ENCODE results near the gene SIX1. TPM values are rescaled to one million over a fixed set of nuclear protein-coding genes. Genes with fewer than 3 reads are reported as not detected.

The SIX1 gene
- total RNA-seq, 4 donors from 2014 or later: 8.8 to 27.5 (median 16.0) TPM

DNA sequence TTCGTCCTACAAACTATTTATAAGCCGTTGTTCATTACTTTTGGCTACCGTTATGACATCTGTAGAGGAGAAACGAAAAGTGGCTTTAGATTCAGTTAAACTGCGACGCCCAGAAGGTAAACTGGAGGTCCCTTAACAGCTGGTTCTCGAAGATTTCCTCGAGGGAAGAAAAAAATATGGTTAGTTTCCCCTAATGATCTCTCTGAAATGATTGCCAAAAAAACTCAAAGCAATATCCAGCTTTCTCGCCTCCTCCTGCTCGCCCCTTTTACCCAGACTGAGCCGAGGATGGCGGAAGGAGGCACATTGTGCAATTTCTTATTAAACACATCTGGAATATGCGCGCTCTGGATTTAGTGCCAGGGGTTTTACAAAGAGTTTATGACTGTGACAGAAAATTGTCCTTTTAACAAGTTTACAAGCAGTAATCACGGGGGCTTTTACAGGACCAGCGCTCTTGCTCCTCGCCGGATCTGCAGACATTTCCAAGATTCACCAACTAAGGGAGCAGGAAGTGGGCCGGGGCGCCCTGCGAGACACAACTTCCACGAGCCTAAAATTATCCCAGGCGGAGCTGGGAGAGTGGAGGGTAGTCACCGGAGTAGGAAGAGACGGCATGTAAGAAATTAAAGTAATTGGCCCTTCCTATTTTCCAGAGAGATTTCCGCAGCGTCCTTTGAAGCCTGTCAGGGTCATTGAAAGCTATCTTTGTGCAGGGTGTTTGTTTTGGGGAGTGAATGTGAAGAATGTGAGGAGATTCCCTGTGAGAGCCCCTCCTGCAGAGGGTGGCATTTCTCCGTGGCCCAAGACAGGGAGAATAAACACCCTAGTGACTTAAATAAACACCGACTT, 5.6 kb downstream of the SIX1 start:
- TF ChIP-seq, protein P1, sequence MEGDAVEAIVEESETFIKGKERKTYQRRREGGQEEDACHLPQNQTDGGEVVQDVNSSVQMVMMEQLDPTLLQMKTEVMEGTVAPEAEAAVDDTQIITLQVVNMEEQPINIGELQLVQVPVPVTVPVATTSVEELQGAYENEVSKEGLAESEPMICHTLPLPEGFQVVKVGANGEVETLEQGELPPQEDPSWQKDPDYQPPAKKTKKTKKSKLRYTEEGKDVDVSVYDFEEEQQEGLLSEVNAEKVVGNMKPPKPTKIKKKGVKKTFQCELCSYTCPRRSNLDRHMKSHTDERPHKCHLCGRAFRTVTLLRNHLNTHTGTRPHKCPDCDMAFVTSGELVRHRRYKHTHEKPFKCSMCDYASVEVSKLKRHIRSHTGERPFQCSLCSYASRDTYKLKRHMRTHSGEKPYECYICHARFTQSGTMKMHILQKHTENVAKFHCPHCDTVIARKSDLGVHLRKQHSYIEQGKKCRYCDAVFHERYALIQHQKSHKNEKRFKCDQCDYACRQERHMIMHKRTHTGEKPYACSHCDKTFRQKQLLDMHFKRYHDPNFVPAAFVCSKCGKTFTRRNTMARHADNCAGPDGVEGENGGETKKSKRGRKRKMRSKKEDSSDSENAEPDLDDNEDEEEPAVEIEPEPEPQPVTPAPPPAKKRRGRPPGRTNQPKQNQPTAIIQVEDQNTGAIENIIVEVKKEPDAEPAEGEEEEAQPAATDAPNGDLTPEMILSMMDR (IDR thresholded peaks at IDR 0.05; ENCODE audit: low read depth): no peak

DNA sequence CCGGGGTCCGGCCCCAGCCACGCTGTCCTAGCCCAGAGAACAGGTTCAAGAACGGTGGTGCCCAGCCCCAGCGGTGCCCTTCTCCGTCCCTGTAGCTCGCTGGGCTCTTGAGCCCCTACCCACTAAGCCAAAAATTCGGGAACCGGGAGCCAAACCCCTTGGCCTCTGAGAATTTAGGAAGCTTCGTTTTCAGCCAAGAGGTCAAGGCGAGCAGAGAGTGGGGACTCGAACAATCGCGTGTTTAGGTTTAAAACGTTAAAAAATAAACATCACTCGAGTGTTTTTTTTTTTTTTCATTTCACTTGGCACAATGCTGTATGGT, 6.2 kb downstream of the SIX1 start:
- TF ChIP-seq, protein P1 (IDR thresholded peaks at IDR 0.05; ENCODE audit: low read depth): no peak

DNA sequence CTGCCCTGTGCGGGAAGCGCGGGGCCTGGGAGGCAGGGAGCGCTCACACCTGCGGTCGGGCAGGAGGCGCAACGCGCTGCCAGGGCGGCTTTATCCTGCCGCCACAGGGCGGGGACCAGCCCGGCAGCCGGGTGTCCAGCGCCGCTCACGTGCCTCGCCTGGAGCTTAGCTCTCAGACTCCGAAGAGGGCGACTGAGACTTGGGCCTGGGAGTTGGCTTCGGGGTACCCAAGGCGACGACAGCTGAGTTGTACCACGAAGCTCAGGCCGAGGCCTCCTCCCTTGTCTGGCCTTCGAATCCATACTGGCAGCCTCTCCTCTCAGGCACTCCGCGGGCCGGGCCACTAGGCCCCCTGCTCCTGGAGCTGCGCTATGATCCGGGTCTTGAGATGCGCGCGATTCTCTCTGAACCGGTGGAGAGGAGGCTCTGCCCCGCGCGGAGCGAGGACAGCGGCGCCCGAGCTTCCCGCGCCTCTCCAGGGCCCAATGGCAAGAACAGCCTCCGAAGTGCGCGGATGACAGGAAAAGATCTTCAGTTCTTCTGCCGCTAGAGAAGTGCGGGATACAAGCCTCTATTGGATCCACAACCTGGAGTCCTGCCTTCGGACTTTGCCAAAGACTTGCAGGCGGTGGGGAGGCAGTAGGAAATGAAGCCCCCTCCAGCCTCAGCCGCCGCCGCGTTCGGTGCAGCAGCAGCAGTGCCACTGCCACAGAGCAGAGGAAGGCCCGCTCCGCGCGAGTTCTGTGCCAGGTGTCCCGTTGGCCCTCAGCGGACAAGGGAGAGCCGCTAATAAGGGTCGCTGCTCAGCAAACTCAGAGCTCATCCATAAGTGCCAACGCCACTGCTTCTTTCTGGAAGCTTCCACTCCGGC, 6.8 kb downstream of the SIX1 start:
- TF ChIP-seq, protein P1 (IDR thresholded peaks at IDR 0.05; ENCODE audit: low read depth): no peak

DNA sequence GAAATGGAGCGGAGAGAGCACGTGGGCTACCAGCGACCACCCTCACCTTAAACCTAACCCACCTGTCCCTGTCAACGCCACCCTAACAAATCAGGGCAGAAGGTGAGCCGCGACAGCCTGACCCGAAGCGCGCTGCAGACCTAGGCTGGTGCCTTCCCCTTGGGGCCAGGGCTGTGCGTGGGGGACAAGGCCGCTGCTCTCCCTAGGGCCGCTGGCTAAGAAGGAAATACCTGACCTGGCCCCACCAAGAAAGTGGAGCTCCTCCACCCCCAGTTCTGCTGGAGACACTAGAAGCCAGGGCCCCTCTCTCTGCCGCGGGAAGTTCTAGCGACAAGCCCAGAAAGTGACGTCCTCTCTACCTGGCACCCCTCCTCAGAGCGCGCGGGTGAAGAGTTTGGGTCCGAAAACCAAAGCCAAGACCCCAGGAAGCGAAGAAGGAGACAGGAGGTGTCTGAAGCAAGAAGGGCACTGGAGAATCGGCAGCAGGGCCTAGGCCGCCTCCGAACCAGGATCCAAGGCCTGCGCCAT, 7.5 kb downstream of the SIX1 start:
- TF ChIP-seq, protein P1 (IDR thresholded peaks at IDR 0.05; ENCODE audit: low read depth): no peak

DNA sequence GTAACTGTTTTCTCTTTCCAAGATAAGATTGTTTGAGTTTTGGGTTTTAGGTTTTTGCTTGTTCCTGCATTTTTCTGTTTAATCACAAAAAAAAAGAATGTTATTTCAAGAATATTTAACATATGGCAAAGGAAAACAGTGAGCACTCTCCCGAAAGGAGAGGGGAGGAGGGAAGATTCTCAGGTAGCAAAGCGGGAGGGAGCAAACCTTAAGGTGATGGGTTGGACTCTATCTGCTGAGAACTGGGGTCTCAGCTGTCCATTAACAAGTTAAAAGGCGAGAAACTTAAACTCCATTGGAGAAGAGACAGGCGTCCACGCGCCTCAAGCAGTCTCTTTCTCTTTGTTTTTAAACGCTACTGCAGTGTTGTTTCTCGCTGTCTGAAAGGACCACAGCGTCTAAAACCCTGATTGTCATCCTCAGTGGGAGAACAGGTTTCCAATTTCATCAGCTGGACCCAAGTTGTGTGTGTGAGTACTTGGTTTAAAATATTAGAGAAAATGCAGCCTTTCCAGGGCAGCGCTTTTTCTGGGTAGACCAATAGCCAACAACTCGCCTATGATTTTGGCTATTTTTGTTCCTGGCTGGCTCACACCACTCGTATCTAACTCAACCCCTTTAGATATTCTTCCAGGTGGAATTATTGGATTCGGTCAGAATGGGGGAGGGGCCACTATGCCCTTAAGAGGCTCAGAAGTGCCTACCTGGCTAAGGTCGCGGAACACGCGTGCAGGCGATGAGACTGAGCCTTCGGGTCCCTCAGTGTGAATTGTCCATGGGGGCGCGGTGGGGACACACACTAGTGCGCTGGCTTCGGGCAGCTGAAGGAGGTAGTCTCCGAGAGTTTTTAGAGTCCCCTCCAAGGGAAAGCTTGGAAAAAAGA, 8.2 kb downstream of the SIX1 start:
- TF ChIP-seq, protein P1 (IDR thresholded peaks at IDR 0.05; ENCODE audit: low read depth): no peak

DNA sequence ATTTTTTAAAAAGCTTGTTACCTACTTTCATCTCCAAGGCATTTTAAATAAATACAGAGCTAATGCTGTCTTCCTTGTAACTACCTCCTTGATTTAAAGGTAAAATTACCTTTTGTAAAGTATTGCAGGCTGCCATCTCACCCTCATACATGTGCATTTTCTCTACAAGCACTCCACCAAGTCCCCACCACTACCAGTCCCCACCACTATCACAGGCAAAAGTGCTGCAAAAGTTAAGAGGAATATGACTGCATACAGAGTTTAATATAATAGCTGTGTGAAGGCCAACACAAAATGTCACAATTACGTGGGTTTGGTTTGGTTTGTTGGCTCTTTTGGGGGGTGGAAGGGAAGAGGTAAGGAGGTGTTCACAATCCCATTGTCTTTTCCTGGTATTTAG, 9.6 kb downstream of the SIX1 start:
- TF ChIP-seq, protein P1 (IDR thresholded peaks at IDR 0.05; ENCODE audit: low read depth): no peak
